GM23338 (cell line): ENCODE measurements around the gene MRTFA. TPM values are rescaled to one million over a fixed set of nuclear protein-coding genes. Genes with fewer than 3 reads are reported as not detected.

Experiments used
- ATAC-seq: fragments of 200-7000 bp; cut with Tn5 transposase; 3 replicates; pipeline ENCODE4 v1.9.1; 2020
- DNase-seq: peaks from one replicate; pipeline ENCODE4 v3.0.0-alpha.2; 2015; ENCODE audit warnings: low spot score
- H2AFZ ChIP-seq: fragments of 200-600 bp; sonication (generic); 2 replicates; pipeline ENCODE4 v1.8.0; 2016; ENCODE audit warnings: antibody characterized with exemption, mild to moderate bottlenecking, moderate library complexity
- H3F3A ChIP-seq: fragments of 200-600 bp; sonication (generic); replicated peaks from 2 replicates; pipeline ENCODE4 v1.8.0; 2017; ENCODE audit warnings: antibody characterized with exemption, mixed run types, low read depth
- H3K27ac ChIP-seq: fragments of 200-600 bp; sonication (generic); 2 replicates; pipeline ENCODE4 v1.6.1; 2016; ENCODE audit warnings: low read depth
- H3K27me3 ChIP-seq: fragments of 200-600 bp; sonication (generic); 2 replicates; pipeline ENCODE4 v1.8.0; 2016; ENCODE audit warnings: mild to moderate bottlenecking, mixed run types, moderate library complexity; ENCODE audit not compliant: insufficient read depth
- H3K36me3 ChIP-seq: fragments of 200-600 bp; sonication (generic); 2 replicates; pipeline ENCODE4 v1.8.0; 2016; ENCODE audit warnings: mild to moderate bottlenecking; ENCODE audit not compliant: insufficient read depth
- H3K4me1 ChIP-seq: fragments of 200-600 bp; sonication (generic); 2 replicates; pipeline ENCODE4 v1.8.0; 2016; ENCODE audit warnings: mild to moderate bottlenecking, moderate library complexity; ENCODE audit not compliant: insufficient read depth
- H3K4me2 ChIP-seq: fragments of 200-600 bp; sonication (generic); 2 replicates; pipeline ENCODE4 v1.7.1; 2017; ENCODE audit warnings: mixed run types
- H3K4me3 ChIP-seq: fragments of 200-600 bp; sonication (generic); 2 replicates; pipeline ENCODE4 v1.6.1; 2016; ENCODE audit warnings: mixed run types
- H3K79me2 ChIP-seq: fragments of 200-600 bp; sonication (generic); replicated peaks from 2 replicates; pipeline ENCODE4 v1.8.0; 2017; ENCODE audit warnings: mild to moderate bottlenecking; ENCODE audit not compliant: insufficient read depth
- H3K9me2 ChIP-seq: fragments of 200-600 bp; sonication (generic); 2 replicates; pipeline ENCODE4 v1.8.0; 2017; ENCODE audit not compliant: insufficient read depth
- H4K20me1 ChIP-seq: fragments of 200-600 bp; sonication (generic); replicated peaks from 2 replicates; pipeline ENCODE4 v1.8.0; 2017; ENCODE audit warnings: mild to moderate bottlenecking; ENCODE audit not compliant: insufficient read depth
- H3K27ac Mint-ChIP-seq: 2 replicates; pipeline ENCODE4 v1.8.0; 2020; ENCODE audit warnings: inconsistent platforms, mild to moderate bottlenecking, moderate library complexity, mixed read lengths
- H3K27me3 Mint-ChIP-seq: 3 replicates; pipeline ENCODE4 v1.8.0; 2022; ENCODE audit warnings: low read depth, mild to moderate bottlenecking, moderate library complexity, mixed read lengths, inconsistent platforms; ENCODE audit not compliant: insufficient read depth, poor library complexity
- H3K36me3 Mint-ChIP-seq: 3 replicates; pipeline ENCODE4 v1.8.0; 2021; ENCODE audit warnings: low read depth, mild to moderate bottlenecking, inconsistent platforms, moderate library complexity, mixed read lengths
- H3K4me1 Mint-ChIP-seq: 3 replicates; pipeline ENCODE4 v1.8.0; 2020; ENCODE audit warnings: mild to moderate bottlenecking, inconsistent platforms, mixed read lengths
- H3K4me3 Mint-ChIP-seq: 3 replicates; pipeline ENCODE4 v1.8.0; 2021; ENCODE audit warnings: moderate library complexity, mild to moderate bottlenecking, inconsistent platforms, mixed read lengths
- H3K9me3 Mint-ChIP-seq: 3 replicates; pipeline ENCODE4 v1.8.0; 2020; ENCODE audit warnings: moderate library complexity, mild to moderate bottlenecking, inconsistent platforms, mixed read lengths
- CTCF ChIP-seq, 2 experiments: fragments of 200-600 bp in 1 of 2; sonication (generic) in 1 of 2; conservative IDR thresholded peaks; 2 replicates each; pipeline versions ENCODE4 v1.5.1 to v1.6.1; 2016 to 2017; ENCODE audit warnings: antibody characterized with exemption in 2 of 2, low read depth in 2 of 2, mild to moderate bottlenecking in 2 of 2, moderate library complexity in 1 of 2
- POLR2AphosphoS5 ChIP-seq: IDR thresholded peaks from 2 replicates; pipeline ENCODE4 v1.6.1; 2016; ENCODE audit warnings: antibody characterized with exemption, low read depth
- ZNF114 ChIP-seq: fragments of 250-450 bp; sonication (Bioruptor Pico); IDR thresholded peaks from 2 replicates; pipeline ENCODE4 v1.5.0; 2020; ENCODE audit warnings: mild to moderate bottlenecking, moderate library complexity
- ZNF331 ChIP-seq: fragments of 250-450 bp; sonication (Bioruptor Pico); IDR thresholded peaks from 2 replicates; pipeline ENCODE4 v1.5.0; 2020; ENCODE audit warnings: low read depth, mild to moderate bottlenecking, moderate library complexity
- ZNF462 ChIP-seq: fragments of 250-450 bp; sonication (Bioruptor Pico); IDR thresholded peaks from 2 replicates; pipeline ENCODE4 v1.5.0; 2020; ENCODE audit warnings: mild to moderate bottlenecking, moderate library complexity
- polyA plus RNA-seq: library from polyadenylated mRNA; unstranded; fragments of >200 nt; fragmentation: Nextera tagmentation; extraction: Ambion mirVana; gene quantifications from 2 replicates; pipeline ENCODE4 v1.2.1, GENCODE V29; 2016
- total RNA-seq: library from RNA; depleted of rRNA; stranded (reverse); fragments of >200 nt; shearing (Covaris generic); gene quantifications from 2 replicates; pipeline ENCODE4 v1.2.3, GENCODE V29; 2014

MRTFA gene
- total and polyA plus RNA-seq, 2 experiments from 2014 or later, result 18.1 to 92.4 TPM

DNA sequence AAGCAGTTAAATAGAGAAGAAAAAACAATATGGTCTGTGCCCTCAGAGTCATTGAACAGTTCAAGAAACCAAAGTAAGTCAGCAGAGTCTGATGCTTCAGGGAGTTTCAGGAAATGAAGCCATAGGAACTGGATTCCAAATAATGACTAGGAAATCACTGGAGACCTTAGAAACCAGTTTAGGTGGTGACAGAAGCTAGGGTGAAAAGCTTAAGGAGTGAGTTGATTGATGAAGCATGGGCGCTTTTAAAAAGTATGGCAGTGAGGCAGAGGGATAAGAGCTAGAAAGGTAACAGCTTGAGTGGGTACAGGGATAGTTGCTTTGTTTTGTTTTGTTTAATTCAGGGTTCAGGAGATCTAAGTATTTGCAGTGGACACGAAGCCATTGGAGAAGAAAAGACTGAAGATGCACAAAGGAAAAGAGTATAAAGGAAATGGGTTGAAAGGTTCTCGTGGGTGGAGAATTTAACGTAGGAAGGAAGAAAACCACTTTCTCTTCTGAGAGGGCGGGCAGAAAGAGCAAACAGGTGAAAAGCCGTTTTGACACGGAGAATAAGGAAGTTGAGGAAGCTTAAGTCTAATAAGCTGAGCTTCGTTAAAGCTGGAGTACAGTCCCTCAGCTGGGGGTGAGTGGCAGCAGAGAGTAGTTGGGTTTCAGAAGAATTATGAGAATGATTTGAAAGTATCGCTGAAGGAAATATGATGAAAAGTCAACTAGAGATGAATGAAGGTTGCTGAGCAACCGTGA lies 251.3 kb downstream of the MRTFA start (continued):
- no peak for TF ChIP-seq ZNF462 (CRISPR knock-in tag)
- TF ChIP-seq ZNF331, result no peak

DNA sequence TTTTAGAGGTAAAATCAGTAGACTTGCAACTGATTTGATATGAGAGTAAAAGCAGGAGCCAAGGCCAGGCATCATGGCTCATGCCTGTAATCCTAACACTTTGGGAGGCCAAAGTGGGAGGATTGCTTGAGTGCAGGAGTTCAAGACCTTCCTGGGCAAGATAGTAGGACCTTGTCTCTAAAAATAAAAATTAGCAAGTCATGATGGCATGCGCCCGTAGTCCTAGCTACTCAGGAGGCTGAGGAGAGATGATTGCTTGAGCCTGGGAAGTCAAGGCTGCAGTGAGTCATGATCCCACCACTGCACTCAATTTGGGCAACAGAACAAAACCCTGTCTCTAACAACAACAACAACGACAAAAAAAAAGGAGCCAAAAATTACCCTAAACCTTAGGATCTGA lies 252.6 kb downstream of the MRTFA start:
- Histone ChIP-seq H2AFZ (no peak overlapping the region), H3K27me3 (no peaks in the 10 kb centered on the region), H3K36me3 (no peaks in the 10 kb centered on the region), H4K20me1 (peaks cover 13% of the 10 kb centered on the region), H3K27ac (no peak overlapping the region), H3K4me3 (no peak overlapping the region), H3K9me2 (no peaks in the 10 kb centered on the region), H3K4me1 (no peaks in the 10 kb centered on the region), H3F3A (0 out of 2 replicates have a peak, but pooled peaks cover 2% of the 10 kb centered on the region), H3K4me2 (no peak overlapping the region), H3K79me2 (peaks cover 18% of the 10 kb centered on the region; the same call in 1 of the 2 replicates)
- ATAC-seq (no peak), DNase-seq (no peak)
- Mint-ChIP-seq H3K27me3 (no peaks in the 10 kb centered on the region), H3K4me3 (no peak overlapping the region), H3K36me3 (peaks cover 2% of the 10 kb centered on the region; the same call in 2 of the 3 replicates), H3K9me3 (no peaks in the 10 kb centered on the region), H3K27ac (no peak overlapping the region), H3K4me1 (no peaks in the 10 kb centered on the region)
- TF ChIP-seq POLR2AphosphoS5 (no peak), ZNF114 (CRISPR knock-in tag) (no peak), ZNF462 (CRISPR knock-in tag) (no peak), CTCF (conservative IDR thresholded peaks at IDR 0.05; ENCODE audit: low read depth in 2 of 2) (no peak)
